ENCODE data around the gene CDK6. TPM values are rescaled to one million over a fixed set of nuclear protein-coding genes. Genes with fewer than 3 reads are reported as not detected.

The CDK6 gene
- total and polyA plus RNA-seq, 2 experiments from 2014 or later = 17.8 to 61.5 TPM

- in situ Hi-C loops (cut with MboI) = loop anchor here (5.0 to 10.0 kb wide), 2 partner anchors 212 to 435 kb away; partner anchors contain the start of gene CDK6
- peaks cover 78% of the 10 kb centered on the region for H3K79me2 ChIP-seq (ENCODE audit: insufficient read depth)
- no peak overlapping the region for H3K9ac ChIP-seq
- peaks cover 25% of the 10 kb centered on the region for H3K4me1 ChIP-seq (ENCODE audit: insufficient read depth)
- H3K9me2 ChIP-seq (ENCODE audit: insufficient read depth) = no peaks in the 10 kb centered on the region
- H4K20me1 ChIP-seq (ENCODE audit: insufficient read depth) = no peaks in the 10 kb centered on the region
- H3K36me3 ChIP-seq (ENCODE audit: low read depth) = peaks cover 4% of the 10 kb centered on the region; the same call in 1 of the 2 replicates
- H2AFZ ChIP-seq = no peak overlapping the region
- H3K9me3 ChIP-seq (ENCODE audit: low read depth) = no peaks in the 10 kb centered on the region
- 84 to 91% methylated on average over 3 of the region's 3 CpGs for WGBS, 2 experiments (ENCODE audit: low coverage in 1 of 2, low lambda C conversion rate in 2 of 2, missing lambda C conversion rate in 2 of 2)
- H3K27ac ChIP-seq = no peak overlapping the region
- peaks cover 30% of the 10 kb centered on the region; the same call in 1 of the 2 replicates for H3F3A ChIP-seq (ENCODE audit: insufficient read depth)
- H3K4me3 ChIP-seq = no peak overlapping the region
- DNase-seq = no peak
- H3K27me3 ChIP-seq (replicated peaks; ENCODE audit: insufficient read depth) = no peaks in the 10 kb centered on the region
- no peak overlapping the region for H3K4me2 ChIP-seq (ENCODE audit: unreplicated experiment)
- no peak for TF ChIP-seq EZH2 (IDR thresholded peaks at IDR 0.05; ENCODE audit: insufficient read depth, poor library complexity, severe bottlenecking)
- TF ChIP-seq EZH2phosphoT487 (IDR thresholded peaks at IDR 0.05; ENCODE audit: insufficient read depth, low read depth) = no peak
Observed at GRCh38 chr7:92622685-92623084, 213.7 kb downstream of the CDK6 start.

- 55 to 57% methylated on average over 2 of the region's 2 CpGs for WGBS, 2 experiments (ENCODE audit: low coverage in 1 of 2, low lambda C conversion rate in 2 of 2, missing lambda C conversion rate in 2 of 2)
- H3K4me1 ChIP-seq (ENCODE audit: insufficient read depth) = peaks cover 25% of the 10 kb centered on the region
- no peak overlapping the region for H3K9ac ChIP-seq
- H3K4me2 ChIP-seq (ENCODE audit: unreplicated experiment) = no peak overlapping the region
- in situ Hi-C loops (cut with MboI) = loop anchor here (5.0 to 10.0 kb wide), 2 partner anchors 213 to 435 kb away; partner anchors contain the start of gene CDK6
- H3F3A ChIP-seq (ENCODE audit: insufficient read depth) = peaks cover 30% of the 10 kb centered on the region; the same call in 1 of the 2 replicates
- no peak overlapping the region for H2AFZ ChIP-seq
- H3K27me3 ChIP-seq (replicated peaks; ENCODE audit: insufficient read depth) = no peaks in the 10 kb centered on the region
- H3K79me2 ChIP-seq (ENCODE audit: insufficient read depth) = peaks cover 76% of the 10 kb centered on the region
- peaks cover 11% of the 10 kb centered on the region; the same call in 1 of the 2 replicates for H3K36me3 ChIP-seq (ENCODE audit: low read depth)
- H4K20me1 ChIP-seq (ENCODE audit: insufficient read depth) = no peaks in the 10 kb centered on the region
- no peak overlapping the region for H3K4me3 ChIP-seq
- no peaks in the 10 kb centered on the region for H3K9me3 ChIP-seq (ENCODE audit: low read depth)
- no peak for DNase-seq
- H3K9me2 ChIP-seq (ENCODE audit: insufficient read depth) = no peaks in the 10 kb centered on the region
- H3K27ac ChIP-seq = no peak overlapping the region
- TF ChIP-seq EZH2 (IDR thresholded peaks at IDR 0.05; ENCODE audit: insufficient read depth, poor library complexity, severe bottlenecking) = no peak
- no peak for TF ChIP-seq EZH2phosphoT487 (IDR thresholded peaks at IDR 0.05; ENCODE audit: insufficient read depth, low read depth)
Observed at GRCh38 chr7:92622030-92622429, 214.3 kb downstream of the CDK6 start.

GRCh38 chr7:92621561-92622023 is 214.8 kb downstream of the CDK6 start:
- H3K9ac ChIP-seq = no peak overlapping the region
- no peaks in the 10 kb centered on the region for H3K9me3 ChIP-seq (ENCODE audit: low read depth)
- H3K4me1 ChIP-seq (ENCODE audit: insufficient read depth) = peaks cover 25% of the 10 kb centered on the region
- H3K27ac ChIP-seq = peak overlapping the region; percentile 7; the same call in 1 of the 2 replicates
- no peak for TF ChIP-seq EZH2 (IDR thresholded peaks at IDR 0.05; ENCODE audit: insufficient read depth, poor library complexity, severe bottlenecking)
- no peak for TF ChIP-seq EZH2phosphoT487 (IDR thresholded peaks at IDR 0.05; ENCODE audit: insufficient read depth, low read depth)
- no peak overlapping the region for H3K4me3 ChIP-seq
- in situ Hi-C loops (cut with MboI) = loop anchor here (5.0 to 10.0 kb wide), 2 partner anchors 213 to 436 kb away; partner anchors contain the start of gene CDK6
- H3F3A ChIP-seq (ENCODE audit: insufficient read depth) = peaks cover 30% of the 10 kb centered on the region; the same call in 1 of the 2 replicates
- H4K20me1 ChIP-seq (ENCODE audit: insufficient read depth) = no peaks in the 10 kb centered on the region
- 64 to 74% methylated on average over 2 of the region's 2 CpGs for WGBS, 2 experiments (ENCODE audit: low coverage in 1 of 2, low lambda C conversion rate in 2 of 2, missing lambda C conversion rate in 2 of 2)
- no peaks in the 10 kb centered on the region for H3K27me3 ChIP-seq (replicated peaks; ENCODE audit: insufficient read depth)
- peak; percentile 45 for DNase-seq
- peak overlapping the region; percentile 29 for H3K4me2 ChIP-seq (ENCODE audit: unreplicated experiment)
- no peak overlapping the region for H2AFZ ChIP-seq
- peaks cover 15% of the 10 kb centered on the region; the same call in 1 of the 2 replicates for H3K36me3 ChIP-seq (ENCODE audit: low read depth)
- peaks cover 75% of the 10 kb centered on the region for H3K79me2 ChIP-seq (ENCODE audit: insufficient read depth)
- no peaks in the 10 kb centered on the region for H3K9me2 ChIP-seq (ENCODE audit: insufficient read depth)

GRCh38 chr7:92621026-92621540 is 215.3 kb downstream of the CDK6 start:
- H3K4me3 ChIP-seq = no peak overlapping the region
- H3K4me2 ChIP-seq (ENCODE audit: unreplicated experiment) = peak overlapping the region; percentile 29
- H3K9ac ChIP-seq = no peak overlapping the region
- no peaks in the 10 kb centered on the region for H3K9me2 ChIP-seq (ENCODE audit: insufficient read depth)
- peaks cover 30% of the 10 kb centered on the region; the same call in 1 of the 2 replicates for H3F3A ChIP-seq (ENCODE audit: insufficient read depth)
- 23 to 28% methylated on average over 3 of the region's 3 CpGs for WGBS, 2 experiments (ENCODE audit: low coverage in 1 of 2, low lambda C conversion rate in 2 of 2, missing lambda C conversion rate in 2 of 2)
- H3K27me3 ChIP-seq (replicated peaks; ENCODE audit: insufficient read depth) = no peaks in the 10 kb centered on the region
- H3K9me3 ChIP-seq (ENCODE audit: low read depth) = no peaks in the 10 kb centered on the region
- no peaks in the 10 kb centered on the region for H4K20me1 ChIP-seq (ENCODE audit: insufficient read depth)
- in situ Hi-C loops (cut with MboI) = loop anchor here (5.0 to 10.0 kb wide), 2 partner anchors 214 to 436 kb away; partner anchors contain the start of gene CDK6
- no peak for TF ChIP-seq EZH2phosphoT487 (IDR thresholded peaks at IDR 0.05; ENCODE audit: insufficient read depth, low read depth)
- no peak for TF ChIP-seq EZH2 (IDR thresholded peaks at IDR 0.05; ENCODE audit: insufficient read depth, poor library complexity, severe bottlenecking)
- peaks cover 73% of the 10 kb centered on the region for H3K79me2 ChIP-seq (ENCODE audit: insufficient read depth)
- H3K4me1 ChIP-seq (ENCODE audit: insufficient read depth) = peaks cover 25% of the 10 kb centered on the region
- DNase-seq = peak; percentile 89
- H3K27ac ChIP-seq = peak overlapping the region; percentile 7; the same call in 1 of the 2 replicates
- peaks cover 20% of the 10 kb centered on the region; the same call in 1 of the 2 replicates for H3K36me3 ChIP-seq (ENCODE audit: low read depth)
- H2AFZ ChIP-seq = no peak overlapping the region

Measured in GM23248 (cell line).